ENCODE data around the gene EEF1A2. TPM values are rescaled to one million over a fixed set of nuclear protein-coding genes. Genes with fewer than 3 reads are reported as not detected.

The EEF1A2 gene
- total RNA-seq, 4 donors from 2014 or later = 0.75 to 5.0 (median 3.3) TPM

- H3K4me3 ChIP-seq = peak within 1 kb of the TSS; percentile 76 to 100 (median 86)
- no peaks in the 10 kb centered on the region for H3K36me3 ChIP-seq
- peak within 1 kb of the TSS; percentile 95 to 99 (median 96) for H3K27ac ChIP-seq
- no peak for TF ChIP-seq EP300 (IDR thresholded peaks at IDR 0.05; ENCODE audit: low read depth)
- peak; percentile 89 for TF ChIP-seq POLR2A (IDR thresholded peaks at IDR 0.05)
- TF ChIP-seq POLR2AphosphoS5 (IDR thresholded peaks at IDR 0.05) = peak; percentile 91 to 99 (median 99)
- TF ChIP-seq CTCF (IDR thresholded peaks at IDR 0.05) = no peak
- no peaks in the 10 kb centered on the region for H3K27me3 ChIP-seq
- WGBS, 2 donors (ENCODE audit: low coverage in 1 of 2) = 2% methylated on average over 9 of the region's 64 CpGs; no CpG with 5 or more reads in 1 of the 2 donors
- peaks cover 9 to 31% (median 19%) of the 10 kb centered on the region in 4 donors for H3K4me1 ChIP-seq
- no peaks in the 10 kb centered on the region for H3K9me3 ChIP-seq
- DNase-seq = peak; percentile 89
- intact Hi-C loops (cut with DNase I; ENCODE audit: low total_unique reads) (no loop called here), in situ Hi-C loops (cut with MboI; ENCODE audit: low pct_ligation_motif_present in 1 of 4, low pct_unique_long_range_greater_than_20kb in 1 of 4, low sequenced_read_pairs in 3 of 4) (no loop called here)
Observed at GRCh38 chr20:63520504-63520933, 21.6 kb upstream of the EEF1A2 start, which contains the start of gene PPDPF. TSS of gene PPDPF (plus strand) at chr20:63520765. CDS start at chr20:63521309, 544 bp downstream.

GRCh38 chr20:63519668-63520503 is 21.0 kb upstream of the EEF1A2 start:
- Histone ChIP-seq H3K27me3 (no peaks in the 10 kb centered on the region), H3K4me3 (peak overlapping the region; percentile 76 to 100 (median 86)), H3K9me3 (no peaks in the 10 kb centered on the region), H3K36me3 (no peaks in the 10 kb centered on the region), H3K27ac (peak overlapping the region; percentile 95 to 99 (median 96)), H3K4me1 (peaks cover 9 to 31% (median 19%) of the 10 kb centered on the region in 4 donors)
- in situ Hi-C loops (cut with MboI; ENCODE audit: low pct_ligation_motif_present in 1 of 4, low pct_unique_long_range_greater_than_20kb in 1 of 4, low sequenced_read_pairs in 3 of 4) = no loop called here
- peak; percentile 70 for DNase-seq
- WGBS, 2 donors (ENCODE audit: low coverage in 1 of 2) = 3% methylated on average over 37 of the region's 72 CpGs; no CpG with 5 or more reads in 1 of the 2 donors
- TF ChIP-seq CTCF (IDR thresholded peaks at IDR 0.05) = peak; percentile 12 to 40 (median 20)
- TF ChIP-seq EP300 (IDR thresholded peaks at IDR 0.05; ENCODE audit: low read depth) = no peak
- intact Hi-C loops (cut with DNase I; ENCODE audit: low total_unique reads) = no loop called here

GRCh38 chr20:63518946-63519667 is 20.2 kb upstream of the EEF1A2 start:
- peak overlapping the region in 2 of 4 donors; percentile 76 to 100 for H3K4me3 ChIP-seq
- 81% methylated on average over 29 of the region's 32 CpGs; no CpG with 5 or more reads in 1 of the 2 donors for WGBS, 2 donors (ENCODE audit: low coverage in 1 of 2)
- DNase-seq = no peak

More at GRCh38 chr20:63518946-63519667, 20.2 kb upstream of the EEF1A2 start:
- H3K27ac ChIP-seq = no peak overlapping the region
- in situ Hi-C loops (cut with MboI; ENCODE audit: low pct_ligation_motif_present in 1 of 4, low pct_unique_long_range_greater_than_20kb in 1 of 4, low sequenced_read_pairs in 3 of 4) = no loop called here
- no peaks in the 10 kb centered on the region for H3K9me3 ChIP-seq
- TF ChIP-seq POLR2A (IDR thresholded peaks at IDR 0.05) = no peak
- no peak for TF ChIP-seq CTCF (IDR thresholded peaks at IDR 0.05)
- no peak for TF ChIP-seq EP300 (IDR thresholded peaks at IDR 0.05; ENCODE audit: low read depth)
- TF ChIP-seq POLR2AphosphoS5 (IDR thresholded peaks at IDR 0.05) = no peak
- H3K27me3 ChIP-seq = no peaks in the 10 kb centered on the region
- no peaks in the 10 kb centered on the region for H3K36me3 ChIP-seq
- H3K4me1 ChIP-seq = peaks cover 9 to 31% (median 19%) of the 10 kb centered on the region in 4 donors
- intact Hi-C loops (cut with DNase I; ENCODE audit: low total_unique reads) = no loop called here

Measured in transverse colon (tissue), 4 donors.